Loucy (cell line): ENCODE data around the gene AHR.

ENCODE experiments used
- H2AFZ ChIP-seq: fragments of 200-600 bp; sonication (generic); 2 replicates; pipeline ENCODE4 v1.6.0; 2016; ENCODE audit warnings: antibody characterized with exemption, mild to moderate bottlenecking, low read length, moderate library complexity
- H3F3A ChIP-seq: fragments of 200-600 bp; 2 replicates; pipeline ENCODE4 v1.6.0; 2016; ENCODE audit warnings: antibody characterized with exemption, low read depth, mild to moderate bottlenecking
- H3K27me3 ChIP-seq: fragments of 200-600 bp; sonication (generic); 2 replicates; pipeline ENCODE4 v1.6.1; 2014; ENCODE audit warnings: low read length, mild to moderate bottlenecking; ENCODE audit not compliant: insufficient read depth, poor library complexity, severe bottlenecking
- H3K36me3 ChIP-seq: fragments of 200-600 bp; sonication (generic); 2 replicates; pipeline ENCODE4 v1.6.1; 2016; ENCODE audit warnings: low read length; ENCODE audit not compliant: insufficient read depth
- H3K4me1 ChIP-seq: fragments of 200-600 bp; sonication (generic); 2 replicates; pipeline ENCODE4 v1.5.1; 2014; ENCODE audit warnings: low read length, mild to moderate bottlenecking; ENCODE audit not compliant: insufficient read depth, poor library complexity, severe bottlenecking
- H3K4me2 ChIP-seq: fragments of 200-600 bp; sonication (generic); 2 replicates; pipeline ENCODE4 v1.6.0; 2014; ENCODE audit warnings: antibody characterized with exemption, low read length, low read depth, mild to moderate bottlenecking; ENCODE audit not compliant: poor library complexity, severe bottlenecking
- H3K4me3 ChIP-seq: fragments of 200-600 bp; sonication (generic); 2 replicates; pipeline ENCODE4 v1.5.1; 2014; ENCODE audit warnings: low read length, mild to moderate bottlenecking, mixed read lengths; ENCODE audit not compliant: poor library complexity, severe bottlenecking
- H3K79me2 ChIP-seq: fragments of 200-600 bp; sonication (generic); 2 replicates; pipeline ENCODE4 v1.6.1; 2014; ENCODE audit warnings: low read length; ENCODE audit not compliant: insufficient read depth
- H3K9ac ChIP-seq: fragments of 200-600 bp; sonication (generic); 2 replicates; pipeline ENCODE4 v1.6.0; 2014; ENCODE audit warnings: mild to moderate bottlenecking, low read depth, low read length, moderate library complexity; ENCODE audit not compliant: poor library complexity, severe bottlenecking
- H3K9me2 ChIP-seq: fragments of 200-600 bp; sonication (generic); replicated peaks from 2 replicates; pipeline ENCODE4 v1.6.1; 2016; ENCODE audit warnings: low read depth, low read length, mixed read lengths
- H3K9me3 ChIP-seq: fragments of 200-600 bp; sonication (generic); 2 replicates; pipeline ENCODE4 v1.6.1; 2014; ENCODE audit warnings: mild to moderate bottlenecking, antibody characterized with exemption, low read length, low read depth; ENCODE audit not compliant: insufficient read depth
- H4K20me1 ChIP-seq: fragments of 200-600 bp; sonication (generic); 2 replicates; pipeline ENCODE4 v1.6.0; 2014; ENCODE audit warnings: antibody characterized with exemption, low read length, mild to moderate bottlenecking; ENCODE audit not compliant: insufficient read depth, poor library complexity, severe bottlenecking
- EZH2phosphoT487 ChIP-seq: fragments of 200-600 bp; IDR thresholded peaks from 2 replicates; pipeline ENCODE4 v1.6.1; 2018; ENCODE audit warnings: antibody characterized with exemption, mild to moderate bottlenecking, moderate library complexity, borderline replicate concordance
- TF ChIP-seq, protein P1 (sequence below): fragments of 200-600 bp; sonication (generic); conservative IDR thresholded peaks from 2 replicates; pipeline ENCODE4 v1.5.1; 2014; ENCODE audit warnings: mild to moderate bottlenecking, antibody characterized with exemption, low read length

Gene AHR

DNA sequence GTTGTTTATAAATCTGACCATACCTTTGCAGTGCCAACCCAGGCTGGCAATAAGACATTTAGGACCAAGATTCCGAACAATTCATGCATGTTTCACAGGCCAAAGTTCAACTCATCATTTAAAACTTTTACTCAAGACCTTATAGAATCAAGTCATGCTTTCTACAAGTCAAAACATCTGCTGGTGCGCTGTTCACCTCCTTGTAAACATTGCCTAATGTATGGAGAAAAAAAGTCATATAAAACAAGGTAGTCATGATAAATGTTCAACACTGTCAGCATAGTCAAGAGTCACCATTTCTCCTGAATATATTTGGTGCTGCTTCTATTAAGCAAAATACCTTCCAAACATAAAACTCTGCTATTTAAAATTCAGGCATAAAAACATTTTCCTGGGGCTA is 42.1 kb upstream of the AHR start:
- Histone ChIP-seq H3K9me3 (no peaks in the 10 kb centered on the region), H2AFZ (peak overlapping the region; percentile 20; the same call in 1 of the 2 replicates), H3K36me3 (no peaks in the 10 kb centered on the region), H3K9ac (no peak overlapping the region), H4K20me1 (no peaks in the 10 kb centered on the region), H3F3A (no peaks in the 10 kb centered on the region), H3K27me3 (no peaks in the 10 kb centered on the region), H3K9me2 (no peaks in the 10 kb centered on the region), H3K4me3 (no peak overlapping the region), H3K4me1 (peaks cover 9% of the 10 kb centered on the region), H3K79me2 (no peaks in the 10 kb centered on the region), H3K4me2 (no peak overlapping the region)
- TF ChIP-seq, protein P1, sequence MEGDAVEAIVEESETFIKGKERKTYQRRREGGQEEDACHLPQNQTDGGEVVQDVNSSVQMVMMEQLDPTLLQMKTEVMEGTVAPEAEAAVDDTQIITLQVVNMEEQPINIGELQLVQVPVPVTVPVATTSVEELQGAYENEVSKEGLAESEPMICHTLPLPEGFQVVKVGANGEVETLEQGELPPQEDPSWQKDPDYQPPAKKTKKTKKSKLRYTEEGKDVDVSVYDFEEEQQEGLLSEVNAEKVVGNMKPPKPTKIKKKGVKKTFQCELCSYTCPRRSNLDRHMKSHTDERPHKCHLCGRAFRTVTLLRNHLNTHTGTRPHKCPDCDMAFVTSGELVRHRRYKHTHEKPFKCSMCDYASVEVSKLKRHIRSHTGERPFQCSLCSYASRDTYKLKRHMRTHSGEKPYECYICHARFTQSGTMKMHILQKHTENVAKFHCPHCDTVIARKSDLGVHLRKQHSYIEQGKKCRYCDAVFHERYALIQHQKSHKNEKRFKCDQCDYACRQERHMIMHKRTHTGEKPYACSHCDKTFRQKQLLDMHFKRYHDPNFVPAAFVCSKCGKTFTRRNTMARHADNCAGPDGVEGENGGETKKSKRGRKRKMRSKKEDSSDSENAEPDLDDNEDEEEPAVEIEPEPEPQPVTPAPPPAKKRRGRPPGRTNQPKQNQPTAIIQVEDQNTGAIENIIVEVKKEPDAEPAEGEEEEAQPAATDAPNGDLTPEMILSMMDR: no peak
- no peak for TF ChIP-seq EZH2phosphoT487

DNA sequence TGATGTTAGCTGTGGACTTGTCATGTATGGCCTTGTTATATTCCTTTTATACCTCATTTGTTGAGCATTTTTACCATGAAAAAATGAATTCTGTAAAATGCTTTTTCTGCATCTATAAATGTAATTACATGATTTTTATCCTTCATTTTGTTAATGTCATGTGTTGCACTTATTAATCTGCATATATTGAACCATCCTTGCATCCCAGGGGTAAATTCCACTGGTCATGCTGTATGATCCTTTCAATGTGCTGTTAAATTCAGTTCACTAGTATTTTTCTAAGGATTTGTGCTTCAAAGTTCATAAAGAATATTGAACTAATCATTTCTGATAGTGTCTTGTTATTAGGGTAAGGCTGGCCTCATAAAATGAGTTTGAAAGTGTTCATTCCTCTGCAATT is 31.9 kb upstream of the AHR start:
- no peak for TF ChIP-seq EZH2phosphoT487
- TF ChIP-seq, protein P1: no peak
- H3K4me2 ChIP-seq: no peak overlapping the region
- H3K36me3 ChIP-seq: no peaks in the 10 kb centered on the region
- no peaks in the 10 kb centered on the region for H3K27me3 ChIP-seq
- H3K9ac ChIP-seq: no peak overlapping the region
- no peaks in the 10 kb centered on the region for H3K9me2 ChIP-seq
- peaks cover under 1% of the 10 kb centered on the region for H3K4me1 ChIP-seq
- H3K79me2 ChIP-seq: no peaks in the 10 kb centered on the region
- H4K20me1 ChIP-seq: no peaks in the 10 kb centered on the region
- H2AFZ ChIP-seq: no peak overlapping the region
- no peaks in the 10 kb centered on the region for H3F3A ChIP-seq
- peaks cover 45% of the 10 kb centered on the region for H3K9me3 ChIP-seq
- H3K4me3 ChIP-seq: no peak overlapping the region

DNA sequence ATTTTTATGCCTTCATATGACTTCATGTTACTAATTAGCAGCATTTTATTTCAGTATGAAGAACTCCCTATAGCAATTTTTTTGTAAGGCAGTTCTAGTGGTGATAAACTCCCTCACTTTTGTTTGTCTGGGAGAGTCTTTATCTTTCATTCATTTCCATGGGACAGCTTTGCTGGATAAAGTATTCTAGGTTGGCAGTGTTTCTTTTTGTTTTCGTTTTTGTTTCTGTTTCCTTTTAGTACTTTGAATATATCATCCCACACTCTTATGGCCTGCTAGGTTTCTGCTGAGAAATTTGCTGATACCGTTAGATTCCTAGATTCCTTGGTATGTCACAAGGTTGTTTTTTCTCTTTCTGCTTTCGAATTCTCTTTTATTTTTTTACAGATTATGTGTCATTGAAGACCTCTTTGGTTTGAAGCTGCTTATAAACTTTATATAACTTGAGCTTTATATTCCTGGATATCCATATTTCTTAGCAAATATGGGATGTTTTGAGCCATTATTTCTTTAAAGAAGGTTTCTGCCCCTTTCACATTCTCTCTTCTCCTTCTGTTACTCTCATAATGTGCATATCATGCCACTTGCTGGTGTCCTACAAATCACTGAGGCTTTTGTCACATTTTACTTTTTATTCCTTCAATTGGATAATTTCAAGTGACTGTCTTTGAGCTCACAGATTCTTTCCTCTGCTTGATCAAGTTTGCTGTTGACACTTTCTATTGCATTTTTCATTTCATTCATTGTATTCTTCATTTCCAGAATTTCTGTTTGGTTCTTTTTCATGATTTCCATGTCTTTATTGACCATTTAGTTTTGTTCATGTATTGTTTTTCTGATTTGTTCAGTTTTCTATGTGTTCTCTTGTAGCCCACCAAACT is 28.9 kb upstream of the AHR start:
- Histone ChIP-seq H4K20me1 (no peaks in the 10 kb centered on the region), H3K4me3 (no peak overlapping the region), H3K36me3 (no peaks in the 10 kb centered on the region), H3K4me2 (no peak overlapping the region), H3K9ac (no peak overlapping the region), H3F3A (no peaks in the 10 kb centered on the region), H3K27me3 (no peaks in the 10 kb centered on the region), H3K9me2 (no peaks in the 10 kb centered on the region), H2AFZ (no peak overlapping the region), H3K4me1 (peaks cover 20% of the 10 kb centered on the region), H3K79me2 (no peaks in the 10 kb centered on the region), H3K9me3 (peaks cover 45% of the 10 kb centered on the region)
- no peak for TF ChIP-seq EZH2phosphoT487
- TF ChIP-seq, protein P1: no peak
